ENCODE results near the gene SLC12A5.

Gene SLC12A5

DNA sequence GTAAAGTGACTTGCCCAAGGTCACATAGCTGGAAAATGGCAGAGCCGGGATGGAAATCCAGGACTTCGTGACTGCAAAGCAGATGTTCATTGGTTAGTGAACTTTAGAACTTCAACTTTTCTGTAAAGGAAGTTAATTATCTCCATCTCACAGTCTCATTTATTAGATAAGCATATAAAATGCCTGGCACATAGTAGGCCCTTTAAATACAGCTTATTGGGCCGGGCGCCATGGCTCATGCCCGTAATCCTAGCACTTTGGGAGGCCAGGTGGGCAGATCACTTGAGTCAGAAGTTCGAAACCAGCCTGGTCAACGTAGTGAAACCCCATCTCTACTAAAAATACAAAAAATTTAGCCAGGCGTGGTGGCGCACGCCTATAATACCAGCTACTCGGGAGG is 22.1 kb upstream of the SLC12A5 start:
- no peak for DNase-seq (ENCODE audit: low read depth)

DNA sequence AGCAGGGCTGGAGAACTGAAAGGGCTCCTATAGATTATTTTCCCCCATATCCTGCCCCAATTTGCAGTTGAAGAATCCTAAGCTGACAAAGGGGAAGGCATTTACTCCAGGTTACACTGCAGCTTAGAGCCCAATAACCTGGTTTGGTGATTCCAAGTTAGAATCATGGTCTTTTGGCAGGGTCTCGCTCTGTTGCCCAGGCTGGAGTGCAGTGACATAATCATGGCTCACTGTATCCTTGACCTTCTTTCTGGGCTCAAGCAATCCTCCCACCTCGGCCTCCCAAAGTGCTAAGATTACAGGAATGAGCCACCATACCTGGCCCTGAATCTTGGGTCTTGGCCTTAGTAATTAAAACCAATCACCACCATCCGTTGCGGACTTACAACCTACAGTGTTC is 21.3 kb upstream of the SLC12A5 start:
- DNase-seq (ENCODE audit: low read depth) = no peak

- DNase-seq (ENCODE audit: low read depth) = no peak
Observed at GRCh38 chr20:46009816-46010215, 19.2 kb upstream of the SLC12A5 start.

DNA sequence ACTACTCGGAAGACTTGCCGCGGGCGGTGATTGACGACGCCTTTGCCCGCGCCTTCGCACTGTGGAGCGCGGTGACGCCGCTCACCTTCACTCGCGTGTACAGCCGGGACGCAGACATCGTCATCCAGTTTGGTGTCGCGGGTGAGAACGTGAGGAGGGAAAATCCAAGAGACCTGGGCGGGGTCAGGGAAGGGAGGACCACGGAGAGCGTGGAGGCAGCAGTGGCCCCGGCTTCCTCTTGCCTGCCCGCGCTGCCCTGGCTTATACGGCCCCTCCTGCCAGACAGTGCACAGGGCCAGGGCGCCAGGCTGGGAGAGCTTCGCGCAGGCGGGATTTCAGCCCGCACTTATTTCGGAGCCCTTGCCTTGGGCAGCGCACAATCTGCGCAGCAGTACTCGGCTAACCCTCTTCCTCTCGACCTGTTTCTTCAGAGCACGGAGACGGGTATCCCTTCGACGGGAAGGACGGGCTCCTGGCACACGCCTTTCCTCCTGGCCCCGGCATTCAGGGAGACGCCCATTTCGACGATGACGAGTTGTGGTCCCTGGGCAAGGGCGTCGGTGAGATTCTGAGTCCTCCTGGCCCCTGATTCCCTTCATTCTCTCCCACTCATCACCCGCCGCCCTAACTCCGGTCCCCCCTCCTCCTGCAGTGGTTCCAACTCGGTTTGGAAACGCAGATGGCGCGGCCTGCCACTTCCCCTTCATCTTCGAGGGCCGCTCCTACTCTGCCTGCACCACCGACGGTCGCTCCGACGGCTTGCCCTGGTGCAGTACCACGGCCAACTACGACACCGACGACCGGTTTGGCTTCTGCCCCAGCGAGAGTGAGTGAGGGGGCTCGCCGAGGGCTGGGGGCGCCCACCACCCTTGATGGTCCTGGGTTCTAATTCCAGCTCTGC is 18.3 kb upstream of the SLC12A5 start:
- no peak for DNase-seq (ENCODE audit: low read depth)

DNA sequence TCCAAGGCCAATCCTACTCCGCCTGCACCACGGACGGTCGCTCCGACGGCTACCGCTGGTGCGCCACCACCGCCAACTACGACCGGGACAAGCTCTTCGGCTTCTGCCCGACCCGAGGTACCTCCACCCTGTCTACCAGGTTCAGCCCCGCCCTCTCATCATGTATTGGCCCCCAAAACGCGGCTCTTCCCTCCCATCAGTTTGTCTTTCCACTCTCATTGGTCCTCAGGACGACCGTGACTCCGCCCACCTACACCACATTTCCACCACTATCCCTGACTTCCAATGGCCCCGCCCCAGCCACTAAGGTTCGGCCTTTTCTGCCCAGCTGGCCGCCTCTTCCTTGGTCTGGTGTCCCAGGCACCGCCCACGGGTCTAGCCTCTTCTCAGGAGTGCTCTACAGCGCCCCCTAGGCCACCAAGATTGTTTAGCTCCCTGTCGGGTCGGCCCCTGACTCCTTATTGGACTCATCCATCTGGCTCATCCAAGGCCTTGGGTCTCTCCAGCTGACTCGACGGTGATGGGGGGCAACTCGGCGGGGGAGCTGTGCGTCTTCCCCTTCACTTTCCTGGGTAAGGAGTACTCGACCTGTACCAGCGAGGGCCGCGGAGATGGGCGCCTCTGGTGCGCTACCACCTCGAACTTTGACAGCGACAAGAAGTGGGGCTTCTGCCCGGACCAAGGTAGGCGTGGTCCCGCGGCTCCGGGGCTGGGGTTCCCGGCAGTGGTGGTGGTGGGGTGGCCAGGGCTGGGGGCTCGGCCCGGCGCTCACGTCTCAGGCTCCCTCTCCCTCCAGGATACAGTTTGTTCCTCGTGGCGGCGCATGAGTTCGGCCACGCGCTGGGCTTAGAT is 17.2 kb upstream of the SLC12A5 start:
- no peak for DNase-seq (ENCODE audit: low read depth)

DNA sequence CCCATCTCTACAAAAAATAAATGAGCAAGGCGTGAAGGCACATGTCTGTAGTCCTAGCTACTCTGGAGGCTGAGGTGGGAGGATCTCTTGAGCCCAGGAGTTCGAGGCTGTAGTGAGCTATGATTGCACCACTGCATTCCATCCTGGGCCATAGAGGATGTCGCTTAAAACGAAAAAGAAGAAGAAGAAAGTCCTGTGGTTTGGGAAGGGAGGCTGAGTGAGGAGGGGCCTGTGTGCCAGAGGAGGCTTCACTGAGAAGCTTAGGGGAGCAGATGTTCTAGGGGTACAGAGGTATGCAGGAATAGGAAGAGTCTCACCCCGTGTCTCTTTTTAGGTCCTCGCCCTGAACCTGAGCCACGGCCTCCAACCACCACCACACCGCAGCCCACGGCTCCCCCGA is 16.1 kb upstream of the SLC12A5 start:
- no peak for DNase-seq (ENCODE audit: low read depth)

DNA sequence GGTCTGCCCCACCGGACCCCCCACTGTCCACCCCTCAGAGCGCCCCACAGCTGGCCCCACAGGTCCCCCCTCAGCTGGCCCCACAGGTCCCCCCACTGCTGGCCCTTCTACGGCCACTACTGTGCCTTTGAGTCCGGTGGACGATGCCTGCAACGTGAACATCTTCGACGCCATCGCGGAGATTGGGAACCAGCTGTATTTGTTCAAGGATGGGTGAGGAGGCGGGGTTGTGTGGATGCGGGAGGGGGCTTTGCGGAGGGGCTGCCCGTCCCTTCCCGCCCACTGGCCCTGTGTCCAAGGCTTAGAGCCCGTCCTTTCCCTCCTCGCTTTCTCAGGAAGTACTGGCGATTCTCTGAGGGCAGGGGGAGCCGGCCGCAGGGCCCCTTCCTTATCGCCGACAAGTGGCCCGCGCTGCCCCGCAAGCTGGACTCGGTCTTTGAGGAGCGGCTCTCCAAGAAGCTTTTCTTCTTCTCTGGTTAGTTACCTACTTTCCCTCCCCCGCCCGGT is 15.6 kb upstream of the SLC12A5 start:
- DNase-seq (ENCODE audit: low read depth) = no peak

DNA sequence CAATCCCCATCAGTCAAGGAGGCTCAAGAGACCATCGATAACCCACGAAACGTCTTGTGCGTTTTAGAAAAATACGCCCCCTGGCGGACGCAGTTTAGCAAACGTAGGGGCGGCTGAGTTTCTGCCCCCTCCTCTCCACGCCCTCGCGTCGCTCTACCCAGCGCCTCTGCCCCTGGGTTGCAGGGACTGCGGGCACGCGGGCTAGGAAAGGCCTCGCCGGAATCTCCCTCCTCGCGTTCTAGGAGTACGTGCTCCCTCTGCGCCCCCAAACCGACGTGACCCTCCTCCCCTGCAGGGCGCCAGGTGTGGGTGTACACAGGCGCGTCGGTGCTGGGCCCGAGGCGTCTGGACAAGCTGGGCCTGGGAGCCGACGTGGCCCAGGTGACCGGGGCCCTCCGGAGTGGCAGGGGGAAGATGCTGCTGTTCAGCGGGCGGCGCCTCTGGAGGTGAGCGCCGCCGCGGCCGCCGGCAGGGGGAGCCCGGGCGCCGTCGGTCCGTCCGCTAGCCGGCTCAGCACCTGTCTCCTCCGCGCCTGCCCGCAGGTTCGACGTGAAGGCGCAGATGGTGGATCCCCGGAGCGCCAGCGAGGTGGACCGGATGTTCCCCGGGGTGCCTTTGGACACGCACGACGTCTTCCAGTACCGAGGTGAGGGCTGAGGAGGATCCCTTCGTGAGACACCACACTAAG is 15.0 kb upstream of the SLC12A5 start:
- DNase-seq (ENCODE audit: low read depth) = no peak

- DNase-seq (ENCODE audit: low read depth) = no peak
Observed at GRCh38 chr20:46014517-46015396, 14.3 kb upstream of the SLC12A5 start.

DNA sequence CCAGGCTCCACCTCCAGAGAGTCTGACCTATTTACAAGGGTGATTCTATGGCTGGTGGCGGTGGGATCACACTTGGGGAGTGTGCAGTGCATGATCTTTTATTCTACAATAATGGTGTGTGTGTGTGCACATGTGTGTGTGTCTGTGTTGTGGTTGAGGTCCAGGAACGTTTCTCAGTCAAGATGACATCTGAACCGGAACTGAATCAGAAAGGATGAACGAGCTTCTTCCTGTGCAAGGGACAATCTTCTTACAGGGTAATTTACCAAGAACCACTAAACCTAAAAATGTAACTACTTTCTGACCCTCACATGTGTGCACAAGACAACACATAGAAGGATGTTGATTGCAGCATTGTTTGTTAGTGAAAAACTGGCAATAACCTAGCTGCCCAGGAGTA is 11.7 kb upstream of the SLC12A5 start:
- DNase-seq (ENCODE audit: low read depth) = no peak

- no peak for DNase-seq (ENCODE audit: low read depth)
Observed at GRCh38 chr20:46018112-46018511, 10.9 kb upstream of the SLC12A5 start.

DNA sequence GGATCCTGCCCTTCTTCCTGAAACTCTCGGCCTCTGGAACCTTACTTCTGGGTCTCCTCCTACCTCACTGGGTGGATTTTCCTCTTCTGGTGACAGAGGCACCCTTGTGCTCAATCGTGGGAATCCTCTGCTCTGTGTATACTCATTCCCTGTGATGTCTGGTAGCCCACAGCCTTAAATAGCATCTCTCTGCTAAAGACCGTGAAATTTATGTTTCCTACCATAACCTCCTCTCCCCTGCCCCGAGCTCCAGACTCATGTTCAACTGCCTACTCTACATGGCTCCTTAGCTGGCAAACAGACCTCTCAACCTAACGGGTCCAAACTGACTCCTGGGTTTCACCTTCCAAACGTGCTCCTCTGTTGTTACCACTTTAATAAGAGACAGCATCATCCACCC is 10.4 kb upstream of the SLC12A5 start:
- no peak for DNase-seq (ENCODE audit: low read depth)

- DNase-seq (ENCODE audit: low read depth) = no peak
Observed at GRCh38 chr20:46020555-46020954, 8.5 kb upstream of the SLC12A5 start.

DNA sequence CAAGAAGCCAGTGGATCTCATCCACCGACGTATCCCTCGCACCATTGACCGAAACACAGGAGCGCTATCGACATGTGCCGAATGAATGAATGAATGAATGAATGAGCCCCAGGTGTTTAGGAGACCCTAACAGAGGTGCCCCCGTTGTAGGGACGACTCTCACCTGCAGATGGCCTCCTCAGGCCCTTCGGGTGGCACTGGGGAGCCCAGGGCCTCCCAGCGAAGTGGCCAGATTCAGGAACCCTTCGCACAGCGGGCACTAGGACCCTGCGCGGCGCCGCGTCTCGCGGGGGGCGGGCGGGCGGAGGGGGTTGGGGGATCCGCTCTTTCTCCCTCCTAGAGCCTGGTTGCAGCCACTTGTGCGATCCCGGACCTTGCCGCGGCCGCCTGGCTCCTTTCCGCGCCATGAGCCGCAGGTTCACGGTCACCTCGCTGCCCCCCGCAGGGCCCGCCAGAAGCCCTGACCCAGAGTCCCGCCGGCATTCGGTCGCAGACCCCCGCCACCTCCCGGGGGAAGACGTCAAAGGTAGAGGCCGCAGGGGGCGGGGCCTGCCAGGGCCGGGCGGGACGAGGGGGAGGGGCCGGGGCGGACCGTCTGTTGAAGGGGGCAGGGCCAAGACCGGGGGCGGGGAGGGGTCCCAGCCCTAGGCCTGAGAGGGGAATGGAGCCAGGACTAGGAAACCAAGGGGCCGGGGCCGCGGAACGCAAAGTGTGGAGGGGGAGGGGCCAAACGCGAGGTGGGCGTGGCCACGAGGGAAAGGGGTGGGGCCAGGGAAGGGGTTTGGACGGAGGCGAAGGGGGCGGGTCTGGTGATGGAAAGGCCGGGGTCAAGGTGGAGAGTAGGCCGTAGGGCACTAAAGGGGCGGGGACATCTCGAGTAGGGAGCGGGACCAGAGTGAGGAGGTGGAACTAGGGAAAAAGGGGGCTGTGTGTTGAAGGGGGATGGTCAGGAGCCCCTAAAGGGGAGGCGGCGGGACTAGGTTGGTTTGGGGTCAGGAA is 7.4 kb upstream of the SLC12A5 start:
- no peak for DNase-seq (ENCODE audit: low read depth)

DNA sequence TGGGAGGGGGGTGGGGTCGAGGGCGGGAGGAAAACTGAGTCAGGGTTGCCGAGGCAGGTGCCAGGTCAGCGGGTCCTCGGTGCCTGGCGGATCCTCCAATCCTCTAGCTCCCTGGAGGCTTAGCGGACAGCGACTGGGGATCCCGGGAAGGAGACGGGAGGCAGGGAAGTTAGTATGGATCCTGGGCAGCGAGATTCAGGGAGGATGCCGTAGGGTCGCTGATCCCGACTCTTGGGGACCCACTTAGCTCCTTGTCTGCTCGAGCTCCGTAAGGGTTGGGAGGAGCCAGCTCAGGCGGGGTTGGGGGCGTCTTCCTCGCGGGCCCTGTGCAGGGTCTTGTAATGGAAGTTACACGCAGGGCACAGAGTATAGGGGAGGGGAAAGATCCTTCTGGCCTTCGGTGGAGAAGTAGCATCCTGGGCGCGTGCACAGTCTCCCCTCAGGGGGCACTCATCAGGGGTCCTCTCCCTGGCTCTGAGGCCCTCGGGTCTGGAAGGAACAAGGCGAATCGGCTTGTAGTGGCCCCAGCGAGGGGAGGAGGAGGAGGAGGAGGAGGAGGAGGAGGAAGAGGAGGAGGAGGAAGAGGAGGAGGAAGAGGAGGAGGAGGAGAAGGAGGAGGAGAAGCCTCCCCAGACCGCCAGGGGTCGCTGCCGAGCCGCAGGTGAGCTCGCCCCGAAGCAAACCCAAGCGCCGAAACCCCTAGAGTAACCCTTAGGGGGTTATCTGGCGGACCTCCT is 6.4 kb upstream of the SLC12A5 start:
- DNase-seq (ENCODE audit: low read depth) = no peak

GRCh38 chr20:46023148-46023484 is 5.9 kb upstream of the SLC12A5 start:
- no peak for DNase-seq (ENCODE audit: low read depth)

DNA sequence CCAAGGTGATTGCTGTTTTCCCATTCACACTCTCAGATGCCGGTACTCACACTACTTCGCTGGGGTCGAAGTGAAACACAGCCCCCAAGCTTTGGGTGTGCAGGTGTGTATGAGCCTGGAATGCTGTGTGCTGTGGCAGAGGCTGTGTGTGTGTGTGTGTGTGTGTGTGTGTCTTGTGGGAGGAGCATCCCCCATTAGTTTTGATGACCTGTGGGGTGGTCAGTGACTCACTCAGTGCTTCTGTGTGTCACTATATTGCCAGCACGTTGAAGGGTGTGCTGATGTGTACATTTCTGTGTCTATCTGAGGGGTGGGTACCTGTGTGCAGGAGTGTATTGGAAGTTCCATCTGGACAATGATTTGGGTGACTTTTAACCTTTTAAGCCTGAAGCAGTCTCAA is 5.0 kb upstream of the SLC12A5 start:
- no peak for DNase-seq (ENCODE audit: low read depth)

DNA sequence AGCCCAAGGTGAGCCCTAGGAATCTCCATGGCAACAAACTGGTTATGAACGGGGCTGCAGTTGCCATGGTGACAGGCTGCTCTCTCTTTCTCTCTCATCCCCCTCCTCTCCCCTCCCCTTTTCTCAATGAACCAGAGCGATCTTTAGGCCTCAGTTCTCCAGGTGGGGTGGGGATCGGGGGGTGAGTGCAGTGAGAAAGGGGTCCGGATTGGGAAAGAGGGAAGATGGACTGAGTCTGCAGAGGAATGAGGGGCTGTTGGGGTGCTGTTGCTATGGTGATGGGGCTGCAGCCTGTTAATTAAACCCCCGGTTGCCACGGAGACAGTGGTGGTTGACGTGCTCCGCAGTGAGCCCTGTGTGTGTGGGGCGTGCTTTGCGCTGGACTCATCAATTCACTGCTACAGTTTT is 3.6 kb upstream of the SLC12A5 start:
- DNase-seq (ENCODE audit: low read depth) = no peak

DNA sequence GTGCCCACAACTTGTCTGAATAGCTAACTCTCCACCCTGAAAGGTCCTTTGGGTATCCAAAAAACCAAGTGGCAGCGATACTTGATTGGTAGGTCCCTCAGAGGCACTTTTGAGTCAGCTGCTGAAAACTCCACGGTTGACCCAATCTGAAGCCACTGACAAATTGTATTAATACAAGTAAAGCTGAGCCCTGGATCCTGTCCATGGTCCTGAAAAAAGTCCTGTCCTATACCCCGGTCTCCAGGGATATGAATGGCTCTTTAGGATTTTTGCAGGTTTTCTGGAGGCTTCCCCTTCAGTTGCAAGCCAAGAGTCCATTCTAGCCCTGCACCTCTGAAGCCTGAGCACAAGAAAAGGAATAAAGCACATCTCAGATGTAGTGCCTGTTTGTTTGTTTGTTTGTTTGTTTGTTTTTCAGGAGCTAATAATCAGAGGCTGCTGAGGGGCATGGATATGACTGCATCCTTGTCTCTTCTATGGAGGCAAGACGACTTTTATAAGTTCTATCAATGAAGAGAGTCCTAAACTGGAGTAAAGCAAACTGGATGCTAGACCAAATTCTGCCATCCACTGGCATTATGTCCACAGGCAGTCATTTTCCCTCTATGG is 1.7 kb upstream of the SLC12A5 start:
- peak; percentile 39 for DNase-seq (ENCODE audit: low read depth)
